Osteoblast (primary cell): ENCODE measurements around the gene BRCA1. TPM values are rescaled to one million over a fixed set of nuclear protein-coding genes. Genes with fewer than 3 reads are reported as not detected.

Experiments used
- DNase-seq: peaks from one replicate; pipeline ENCODE4 v3.0.0; 2011; ENCODE audit warnings: low spot score, mixed read lengths; ENCODE audit not compliant: insufficient read length; ENCODE audit errors: missing footprints
- H2AFZ ChIP-seq: 2 replicates; pipeline ENCODE4 v1.6.0; 2011; ENCODE audit warnings: mild to moderate bottlenecking, low read length
- H3K27ac ChIP-seq: 2 replicates; pipeline ENCODE4 v1.5.1; 2011; ENCODE audit warnings: mild to moderate bottlenecking, low read depth, low read length, moderate library complexity
- H3K27me3 ChIP-seq: 2 replicates; pipeline ENCODE4 v1.6.0; 2012; ENCODE audit warnings: mild to moderate bottlenecking, control low read depth, inconsistent platforms, low read length, moderate library complexity; ENCODE audit not compliant: insufficient read depth
- H3K36me3 ChIP-seq: 2 replicates; pipeline ENCODE4 v1.5.1; 2011; ENCODE audit warnings: mild to moderate bottlenecking, low read length, control low read depth, moderate library complexity; ENCODE audit not compliant: insufficient read depth
- H3K4me1 ChIP-seq: 2 replicates; pipeline ENCODE4 v1.5.1; 2011; ENCODE audit warnings: mild to moderate bottlenecking, low read length, control low read depth, moderate library complexity; ENCODE audit not compliant: insufficient read depth
- H3K4me2 ChIP-seq: 2 replicates; pipeline ENCODE4 v1.6.0; 2011; ENCODE audit warnings: mild to moderate bottlenecking, low read length; ENCODE audit not compliant: insufficient read depth
- H3K4me3 ChIP-seq: fragments of 200-600 bp; sonication (generic); 3 replicates; pipeline ENCODE4 v1.5.1; 2012; ENCODE audit warnings: mild to moderate bottlenecking, low read length, inconsistent platforms; ENCODE audit not compliant: insufficient read depth
- H3K79me2 ChIP-seq: 2 replicates; pipeline ENCODE4 v1.6.0; 2012; ENCODE audit warnings: mild to moderate bottlenecking, low read length, control low read depth, inconsistent platforms; ENCODE audit not compliant: insufficient read depth
- H3K9me3 ChIP-seq: 2 replicates; pipeline ENCODE4 v1.5.1; 2011; ENCODE audit warnings: low read depth, low read length, control low read depth
- H4K20me1 ChIP-seq: 2 replicates; pipeline ENCODE4 v1.6.0; 2012; ENCODE audit warnings: mild to moderate bottlenecking, low read length, control low read depth; ENCODE audit not compliant: insufficient read depth
- total RNA-seq: library from RNA; depleted of rRNA; stranded (reverse); fragments of >200 nt; gene quantifications from 2 replicates; pipeline ENCODE4 v1.2.3, GENCODE V29; 2012
- TF ChIP-seq, protein P1 (sequence below): IDR thresholded peaks from 2 replicates; pipeline ENCODE4 v1.5.1; 2011; ENCODE audit warnings: mild to moderate bottlenecking, low read depth, low read length, moderate library complexity; ENCODE audit errors: extremely low read depth

Gene BRCA1
- total RNA-seq, 1 donor, result 5.4 TPM

DNA sequence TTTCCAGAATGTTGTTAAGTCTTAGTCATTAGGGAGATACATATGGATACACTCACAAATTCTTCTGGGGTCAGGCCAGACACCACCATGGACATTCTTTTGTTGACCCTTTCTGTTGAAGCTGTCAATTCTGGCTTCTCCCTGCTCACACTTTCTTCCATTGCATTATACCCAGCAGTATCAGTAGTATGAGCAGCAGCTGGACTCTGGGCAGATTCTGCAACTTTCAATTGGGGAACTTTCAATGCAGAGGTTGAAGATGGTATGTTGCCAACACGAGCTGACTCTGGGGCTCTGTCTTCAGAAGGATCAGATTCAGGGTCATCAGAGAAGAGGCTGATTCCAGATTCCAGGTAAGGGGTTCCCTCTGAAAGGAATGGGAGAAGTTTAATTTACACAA is 54.3 kb downstream of the BRCA1 start:
- H4K20me1 ChIP-seq, result no peaks in the 10 kb centered on the region
- H3K79me2 ChIP-seq, result no peaks in the 10 kb centered on the region
- H2AFZ ChIP-seq, result no peak overlapping the region
- H3K4me1 ChIP-seq, result no peaks in the 10 kb centered on the region
- H3K36me3 ChIP-seq, result no peaks in the 10 kb centered on the region
- H3K27me3 ChIP-seq, result no peaks in the 10 kb centered on the region
- TF ChIP-seq, protein P1, sequence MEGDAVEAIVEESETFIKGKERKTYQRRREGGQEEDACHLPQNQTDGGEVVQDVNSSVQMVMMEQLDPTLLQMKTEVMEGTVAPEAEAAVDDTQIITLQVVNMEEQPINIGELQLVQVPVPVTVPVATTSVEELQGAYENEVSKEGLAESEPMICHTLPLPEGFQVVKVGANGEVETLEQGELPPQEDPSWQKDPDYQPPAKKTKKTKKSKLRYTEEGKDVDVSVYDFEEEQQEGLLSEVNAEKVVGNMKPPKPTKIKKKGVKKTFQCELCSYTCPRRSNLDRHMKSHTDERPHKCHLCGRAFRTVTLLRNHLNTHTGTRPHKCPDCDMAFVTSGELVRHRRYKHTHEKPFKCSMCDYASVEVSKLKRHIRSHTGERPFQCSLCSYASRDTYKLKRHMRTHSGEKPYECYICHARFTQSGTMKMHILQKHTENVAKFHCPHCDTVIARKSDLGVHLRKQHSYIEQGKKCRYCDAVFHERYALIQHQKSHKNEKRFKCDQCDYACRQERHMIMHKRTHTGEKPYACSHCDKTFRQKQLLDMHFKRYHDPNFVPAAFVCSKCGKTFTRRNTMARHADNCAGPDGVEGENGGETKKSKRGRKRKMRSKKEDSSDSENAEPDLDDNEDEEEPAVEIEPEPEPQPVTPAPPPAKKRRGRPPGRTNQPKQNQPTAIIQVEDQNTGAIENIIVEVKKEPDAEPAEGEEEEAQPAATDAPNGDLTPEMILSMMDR, result no peak
- no peak for DNase-seq
- H3K27ac ChIP-seq, result no peak overlapping the region
- no peak overlapping the region for H3K4me2 ChIP-seq
- H3K9me3 ChIP-seq, result no peaks in the 10 kb centered on the region
- H3K4me3 ChIP-seq, result no peak overlapping the region

DNA sequence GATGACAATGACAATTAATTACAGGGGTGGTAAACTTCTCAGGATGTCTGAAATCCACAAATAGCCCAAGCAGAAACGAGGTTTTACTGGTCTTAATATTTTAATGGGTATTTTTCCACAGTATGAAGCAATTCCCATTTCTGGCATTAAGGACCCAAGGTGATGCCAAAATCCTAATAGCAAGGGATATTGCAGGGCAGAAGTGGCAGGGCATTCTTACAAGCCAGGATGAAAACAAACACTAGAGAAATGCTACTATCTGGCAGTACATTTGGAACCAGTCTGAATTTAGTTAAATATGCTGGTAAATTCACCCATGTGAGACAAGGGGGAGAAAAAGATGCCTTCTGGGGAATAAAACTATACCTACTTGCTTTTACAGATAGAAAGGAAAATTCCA is 54.9 kb downstream of the BRCA1 start:
- Histone ChIP-seq H3K27ac (no peak overlapping the region), H3K36me3 (no peaks in the 10 kb centered on the region), H3K27me3 (no peaks in the 10 kb centered on the region), H2AFZ (no peak overlapping the region), H3K4me1 (no peaks in the 10 kb centered on the region), H4K20me1 (no peaks in the 10 kb centered on the region), H3K9me3 (no peaks in the 10 kb centered on the region), H3K79me2 (no peaks in the 10 kb centered on the region), H3K4me3 (no peak overlapping the region), H3K4me2 (no peak overlapping the region)
- DNase-seq, result no peak
- TF ChIP-seq, protein P1, result no peak

DNA sequence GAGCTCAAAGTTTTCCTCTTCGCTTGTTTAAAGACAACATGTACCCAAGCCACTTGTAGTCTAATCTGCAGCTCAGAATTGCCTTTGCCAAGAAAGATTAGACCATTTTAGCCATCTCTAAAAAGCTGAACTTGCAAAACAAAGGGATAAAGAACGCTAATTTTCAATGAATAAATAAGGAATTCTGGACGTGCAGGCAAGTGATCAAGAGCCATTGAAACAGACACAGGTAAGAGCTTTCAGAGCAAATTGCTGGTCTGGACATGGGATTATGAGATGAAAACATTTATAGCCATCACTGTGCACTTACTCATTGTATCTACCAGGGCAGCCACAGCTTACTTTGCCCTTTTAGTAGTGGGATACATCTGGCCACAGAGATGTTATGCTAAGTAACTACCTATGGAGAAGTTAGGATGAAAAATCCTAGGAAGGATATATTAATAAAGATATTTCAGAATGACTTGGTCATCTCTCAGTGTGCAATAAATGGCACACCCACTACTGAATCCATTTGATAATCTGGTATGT is 55.7 kb downstream of the BRCA1 start:
- H3K4me3 ChIP-seq, result no peak overlapping the region
- no peaks in the 10 kb centered on the region for H3K36me3 ChIP-seq
- no peak for DNase-seq
- TF ChIP-seq, protein P1, result no peak
- no peaks in the 10 kb centered on the region for H3K4me1 ChIP-seq
- no peaks in the 10 kb centered on the region for H3K9me3 ChIP-seq
- H2AFZ ChIP-seq, result no peak overlapping the region
- H3K27ac ChIP-seq, result no peak overlapping the region
- no peak overlapping the region for H3K4me2 ChIP-seq
- no peaks in the 10 kb centered on the region for H3K27me3 ChIP-seq
- no peaks in the 10 kb centered on the region for H4K20me1 ChIP-seq
- H3K79me2 ChIP-seq, result no peaks in the 10 kb centered on the region

DNA sequence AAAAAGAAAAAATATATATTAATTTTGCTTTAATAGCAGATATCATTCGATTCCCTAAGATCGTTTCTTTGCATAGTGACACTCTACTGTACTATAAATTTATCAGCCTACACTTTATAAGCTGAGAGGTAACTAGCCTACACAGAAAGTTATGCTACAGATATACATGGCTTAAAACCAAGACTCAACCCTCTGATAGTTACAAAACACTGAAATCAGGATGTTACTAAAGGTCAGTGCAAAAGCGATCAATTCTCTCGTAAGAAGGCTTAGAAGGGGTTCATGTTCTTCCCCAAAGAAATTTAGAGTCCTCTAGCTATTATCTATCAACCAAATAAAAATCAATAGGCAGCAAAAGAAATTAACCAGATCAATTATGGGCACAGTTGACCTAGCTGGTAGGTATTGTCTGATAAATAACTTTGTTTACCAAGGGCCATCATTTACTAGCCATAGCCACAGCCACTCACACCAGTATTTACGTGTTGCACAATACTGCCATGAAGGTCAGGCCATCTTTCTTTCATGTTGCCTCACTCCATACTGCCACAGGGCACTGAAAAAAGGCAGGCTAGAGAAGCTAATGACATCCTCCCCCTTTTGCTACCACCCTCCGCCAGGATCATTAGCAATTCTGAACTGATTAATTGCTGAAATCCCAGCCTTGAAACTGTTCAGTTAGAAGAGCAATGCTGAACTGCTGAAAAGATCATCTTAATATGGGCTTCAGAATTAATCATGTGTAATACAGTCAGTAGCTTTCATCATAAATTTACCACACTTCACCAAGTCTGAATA is 56.4 kb downstream of the BRCA1 start:
- Histone ChIP-seq H3K27me3 (no peaks in the 10 kb centered on the region), H2AFZ (no peak overlapping the region), H3K4me2 (no peak overlapping the region), H3K4me3 (no peak overlapping the region), H3K27ac (no peak overlapping the region), H3K79me2 (no peaks in the 10 kb centered on the region), H3K9me3 (no peaks in the 10 kb centered on the region), H4K20me1 (no peaks in the 10 kb centered on the region), H3K4me1 (no peaks in the 10 kb centered on the region), H3K36me3 (no peaks in the 10 kb centered on the region)
- TF ChIP-seq, protein P1, result no peak
- DNase-seq, result no peak
